Measurements from ENCODE around the gene MYO7A.

DNA sequence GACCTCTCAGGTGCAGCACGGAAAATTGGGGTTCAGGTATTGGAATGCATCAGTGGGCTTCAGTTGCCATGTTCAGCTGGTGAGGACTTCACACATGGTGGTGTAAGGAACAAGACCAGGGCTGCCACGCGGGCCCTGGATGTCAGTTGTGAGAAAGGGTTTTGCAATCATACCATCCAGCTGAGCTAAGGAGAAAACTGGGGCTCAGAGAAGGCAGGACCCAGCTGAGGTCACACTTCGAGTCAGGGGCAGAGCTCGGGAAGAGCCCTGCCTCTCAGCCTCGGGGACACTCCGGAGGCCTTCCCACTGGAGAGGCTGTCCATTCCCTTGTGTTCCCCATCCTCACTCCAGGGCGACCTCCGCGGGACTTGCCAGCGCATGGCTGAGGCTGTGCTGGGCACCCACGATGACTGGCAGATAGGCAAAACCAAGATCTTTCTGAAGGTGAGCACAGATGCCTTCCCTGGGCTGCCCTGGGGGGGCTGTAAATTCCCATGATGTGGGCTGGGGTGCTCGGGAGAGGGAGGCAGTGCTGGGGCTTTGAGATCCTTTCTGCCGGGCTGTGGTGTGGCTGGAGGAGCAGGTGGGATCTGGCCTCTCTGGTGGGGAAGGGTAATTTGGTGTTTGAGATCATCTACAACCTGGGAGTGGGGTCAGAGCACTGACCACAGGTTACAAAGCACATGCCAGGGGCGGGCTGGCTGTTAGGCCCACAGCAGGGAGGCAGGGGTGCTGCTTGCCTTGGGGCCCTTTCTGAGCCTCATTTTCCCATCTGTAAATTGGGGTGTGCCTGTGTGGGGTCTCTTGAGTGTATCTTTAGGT lies 47.2 kb downstream of the MYO7A start:
- TF ChIP-seq, protein P1, sequence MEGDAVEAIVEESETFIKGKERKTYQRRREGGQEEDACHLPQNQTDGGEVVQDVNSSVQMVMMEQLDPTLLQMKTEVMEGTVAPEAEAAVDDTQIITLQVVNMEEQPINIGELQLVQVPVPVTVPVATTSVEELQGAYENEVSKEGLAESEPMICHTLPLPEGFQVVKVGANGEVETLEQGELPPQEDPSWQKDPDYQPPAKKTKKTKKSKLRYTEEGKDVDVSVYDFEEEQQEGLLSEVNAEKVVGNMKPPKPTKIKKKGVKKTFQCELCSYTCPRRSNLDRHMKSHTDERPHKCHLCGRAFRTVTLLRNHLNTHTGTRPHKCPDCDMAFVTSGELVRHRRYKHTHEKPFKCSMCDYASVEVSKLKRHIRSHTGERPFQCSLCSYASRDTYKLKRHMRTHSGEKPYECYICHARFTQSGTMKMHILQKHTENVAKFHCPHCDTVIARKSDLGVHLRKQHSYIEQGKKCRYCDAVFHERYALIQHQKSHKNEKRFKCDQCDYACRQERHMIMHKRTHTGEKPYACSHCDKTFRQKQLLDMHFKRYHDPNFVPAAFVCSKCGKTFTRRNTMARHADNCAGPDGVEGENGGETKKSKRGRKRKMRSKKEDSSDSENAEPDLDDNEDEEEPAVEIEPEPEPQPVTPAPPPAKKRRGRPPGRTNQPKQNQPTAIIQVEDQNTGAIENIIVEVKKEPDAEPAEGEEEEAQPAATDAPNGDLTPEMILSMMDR (IDR thresholded peaks at IDR 0.05; ENCODE audit: low read length), result no peak
- no peak for TF ChIP-seq EZH2 (IDR thresholded peaks at IDR 0.05; ENCODE audit: borderline replicate concordance, low read length)

Measured in OCI-LY1 (cell line).